Measurements from ENCODE around the gene KLHL10.
A peak's percentile ranks its signal among the peaks of the same experiment; 100 is the strongest.
"Not testable (repeated sequence)": the region's sequence is repeated elsewhere in the genome, so short reads cannot be mapped to it uniquely, and the experiment has no call there.

The KLHL10 gene

GRCh38 chr17:41813699-41814124 is 23.9 kb upstream of the KLHL10 start:
- no peak for DNase-seq

GRCh38 chr17:41814195-41814594 is 23.4 kb upstream of the KLHL10 start:
- DNase-seq = no peak

GRCh38 chr17:41816637-41817320 is 20.8 kb upstream of the KLHL10 start:
- DNase-seq = no peak

GRCh38 chr17:41818024-41818423 is 19.6 kb upstream of the KLHL10 start:
- DNase-seq = no peak

GRCh38 chr17:41821776-41822175 is 15.8 kb upstream of the KLHL10 start:
- DNase-seq = no peak

GRCh38 chr17:41822216-41823140 is 15.1 kb upstream of the KLHL10 start:
- no peak for DNase-seq

- no peak for DNase-seq
Measured at GRCh38 chr17:41823141-41823524, 14.5 kb upstream of the KLHL10 start.

- no peak for DNase-seq
Measured at GRCh38 chr17:41823580-41823979, 14.0 kb upstream of the KLHL10 start.

- DNase-seq = no peak
Measured at GRCh38 chr17:41824086-41824485, 13.5 kb upstream of the KLHL10 start.

- DNase-seq = no peak
Measured at GRCh38 chr17:41825175-41825845, 12.3 kb upstream of the KLHL10 start.

GRCh38 chr17:41829961-41830360 is 7.7 kb upstream of the KLHL10 start:
- not testable (repeated sequence) for DNase-seq

GRCh38 chr17:41835214-41835799 is 2.3 kb upstream of the KLHL10 start:
- no peak for DNase-seq

GRCh38 chr17:41835800-41836549 is 1.6 kb upstream of the KLHL10 start, which contains the start of gene NT5C3B:
NT5C3B (minus strand) TSS chr17:41836232; CDS start chr17:41836193, 39 bp downstream.
- peak; percentile 38 for DNase-seq

GRCh38 chr17:41836550-41837196 is 952 bp upstream of the KLHL10 start:
- no peak for DNase-seq

- not testable (repeated sequence) for DNase-seq
Measured at GRCh38 chr17:41839448-41839847, 1.8 kb downstream of the KLHL10 start.

- not testable (repeated sequence) for DNase-seq
Measured at GRCh38 chr17:41840781-41841180, 3.2 kb downstream of the KLHL10 start.

- no peak for DNase-seq
Measured at GRCh38 chr17:41844971-41845370, 7.3 kb downstream of the KLHL10 start.

- no peak for DNase-seq
Measured at GRCh38 chr17:41848788-41849187, 11.2 kb downstream of the KLHL10 start.

GRCh38 chr17:41849251-41849990 is 11.8 kb downstream of the KLHL10 start:
- DNase-seq = no peak

GRCh38 chr17:41851382-41851781 is 13.8 kb downstream of the KLHL10 start:
- not testable (repeated sequence) for DNase-seq

All from activated CD4-positive, alpha-beta T cell treated with anti-CD3 and anti-CD28 coated beads, Interleukin-2, amount 50 U/mL, for 1 hour (primary cell).